Right atrium auricular region (tissue), 2 donors: ENCODE data around the gene HEATR5A. TPM values are rescaled to one million over a fixed set of nuclear protein-coding genes. Genes with fewer than 3 reads are reported as not detected.

ENCODE experiments used
- DNase-seq: peaks from one replicate; pipeline ENCODE4 v3.0.0-alpha.2; 2019; ENCODE audit warnings: low spot score
- H3K27ac ChIP-seq, 2 donors: fragments of 200-600 bp; sonication (generic); 1 replicate in 1 of 2; 2 replicates in 1 of 2; pipeline ENCODE4 v1.5.1; 2016 to 2019
- H3K27me3 ChIP-seq, 2 donors: fragments of 200-600 bp; sonication (generic); one replicate each; pipeline versions ENCODE4 v1.5.1 to v1.6.0; 2017 to 2019
- H3K36me3 ChIP-seq: fragments of 200-600 bp; sonication (generic); one replicate; pipeline ENCODE4 v1.5.1; 2016
- H3K4me1 ChIP-seq, 2 donors: fragments of 200-600 bp; sonication (generic); one replicate each; pipeline versions ENCODE4 v1.5.1 to v1.6.0; 2017 to 2019
- H3K4me3 ChIP-seq, 2 donors: fragments of 200-600 bp; sonication (generic); 1 replicate in 1 of 2; 2 replicates in 1 of 2; pipeline ENCODE4 v1.5.1; 2017 to 2019; ENCODE audit warnings: mild to moderate bottlenecking in 1 of 2, moderate library complexity in 1 of 2
- H3K9me3 ChIP-seq, 2 donors: fragments of 200-600 bp; sonication (generic); one replicate each; pipeline ENCODE4 v1.5.1; 2019
- CTCF ChIP-seq, 2 donors: fragments of 200-600 bp; sonication (generic); IDR thresholded peaks; one replicate each; pipeline ENCODE4 v1.5.1; 2019; ENCODE audit warnings: antibody characterized with exemption in 2 of 2
- total RNA-seq, 2 donors: library from RNA; depleted of rRNA; stranded (reverse); fragments of >200 nt; gene quantifications; one replicate each; pipeline ENCODE4 v1.1.0, GENCODE V29; 2016

Gene HEATR5A
- total RNA-seq, 2 donors from 2014 or later: 29.0 to 29.3 TPM

- peak overlapping the region; percentile 86 to 93 for H3K27ac ChIP-seq
- DNase-seq: peak; percentile 67
- H3K4me1 ChIP-seq: peaks cover 0 to 24% of the 10 kb centered on the region in 2 donors
- H3K36me3 ChIP-seq: no peaks in the 10 kb centered on the region
- H3K27me3 ChIP-seq: no peaks in the 10 kb centered on the region
- TF ChIP-seq CTCF (IDR thresholded peaks at IDR 0.05): no peak
- peak overlapping the region; percentile 95 to 99 for H3K4me3 ChIP-seq
- no peaks in the 10 kb centered on the region for H3K9me3 ChIP-seq
Observed at GRCh38 chr14:31419967-31420318, 407 bp downstream of the HEATR5A start.

GRCh38 chr14:31419179-31419966 lies 977 bp downstream of the HEATR5A start:
- Histone ChIP-seq H3K36me3 (no peaks in the 10 kb centered on the region), H3K4me3 (peak overlapping the region; percentile 95 to 99), H3K27ac (peak overlapping the region; percentile 86 to 93), H3K4me1 (peaks cover 0 to 30% of the 10 kb centered on the region in 2 donors), H3K27me3 (no peaks in the 10 kb centered on the region), H3K9me3 (no peaks in the 10 kb centered on the region)
- DNase-seq: no peak
- TF ChIP-seq CTCF (IDR thresholded peaks at IDR 0.05): no peak

GRCh38 chr14:31418440-31418839 lies 1.9 kb downstream of the HEATR5A start:
- Histone ChIP-seq H3K36me3 (no peaks in the 10 kb centered on the region), H3K4me3 (no peak overlapping the region), H3K27ac (no peak overlapping the region), H3K4me1 (peaks cover 0 to 38% of the 10 kb centered on the region in 2 donors), H3K27me3 (no peaks in the 10 kb centered on the region), H3K9me3 (no peaks in the 10 kb centered on the region)
- no peak for TF ChIP-seq CTCF (IDR thresholded peaks at IDR 0.05)
- DNase-seq: no peak

- Histone ChIP-seq H3K9me3 (no peaks in the 10 kb centered on the region), H3K4me1 (peaks cover 0 to 48% of the 10 kb centered on the region in 2 donors), H3K27me3 (no peaks in the 10 kb centered on the region), H3K36me3 (no peaks in the 10 kb centered on the region), H3K4me3 (no peak overlapping the region), H3K27ac (no peak overlapping the region)
- no peak for TF ChIP-seq CTCF (IDR thresholded peaks at IDR 0.05)
- DNase-seq: no peak
Observed at GRCh38 chr14:31414190-31414833, 6.0 kb downstream of the HEATR5A start.

GRCh38 chr14:31411218-31411727 lies 9.1 kb downstream of the HEATR5A start:
- H3K27me3 ChIP-seq: no peaks in the 10 kb centered on the region
- DNase-seq: no peak
- peaks cover 0 to 32% of the 10 kb centered on the region in 2 donors for H3K4me1 ChIP-seq
- no peak overlapping the region for H3K4me3 ChIP-seq
- H3K27ac ChIP-seq: no peak overlapping the region
- H3K9me3 ChIP-seq: no peaks in the 10 kb centered on the region
- no peaks in the 10 kb centered on the region for H3K36me3 ChIP-seq
- no peak for TF ChIP-seq CTCF (IDR thresholded peaks at IDR 0.05)
